Central memory CD8-positive, alpha-beta T cell (primary cell): ENCODE measurements around the gene CBLC.

Experiments
- ATAC-seq: fragments of 150-1000 bp; cut with Tn5 transposase; replicated peaks from 2 replicates; pipeline ENCODE4 v1.10.0; 2022; ENCODE audit warnings: mild to moderate bottlenecking, moderate FRiP score, moderate number of reproducible peaks; ENCODE audit not compliant: poor library complexity, severe bottlenecking; ENCODE audit errors: extremely low read depth
- DNase-seq, 2 donors: peaks; one replicate each; pipeline ENCODE4 v3.0.0; 2021; ENCODE audit warnings: low spot score in 2 of 2
- H3K27ac Mint-ChIP-seq: one replicate; pipeline ENCODE4 v1.8.0; 2022; ENCODE audit warnings: low read depth, mild to moderate bottlenecking, moderate library complexity, mixed read lengths
- H3K27me3 Mint-ChIP-seq: one replicate; pipeline ENCODE4 v1.8.0; 2022; ENCODE audit warnings: mixed read lengths
- H3K36me3 Mint-ChIP-seq: one replicate; pipeline ENCODE4 v1.8.0; 2022; ENCODE audit warnings: mild to moderate bottlenecking, moderate library complexity, mixed read lengths; ENCODE audit not compliant: insufficient read depth
- H3K4me1 Mint-ChIP-seq: one replicate; pipeline ENCODE4 v1.8.0; 2022; ENCODE audit warnings: mixed read lengths
- H3K4me3 Mint-ChIP-seq: one replicate; pipeline ENCODE4 v1.8.0; 2022; ENCODE audit warnings: mild to moderate bottlenecking, moderate library complexity, mixed read lengths
- H3K9me3 Mint-ChIP-seq: one replicate; pipeline ENCODE4 v1.8.0; 2022; ENCODE audit warnings: mixed read lengths

The CBLC gene

DNA sequence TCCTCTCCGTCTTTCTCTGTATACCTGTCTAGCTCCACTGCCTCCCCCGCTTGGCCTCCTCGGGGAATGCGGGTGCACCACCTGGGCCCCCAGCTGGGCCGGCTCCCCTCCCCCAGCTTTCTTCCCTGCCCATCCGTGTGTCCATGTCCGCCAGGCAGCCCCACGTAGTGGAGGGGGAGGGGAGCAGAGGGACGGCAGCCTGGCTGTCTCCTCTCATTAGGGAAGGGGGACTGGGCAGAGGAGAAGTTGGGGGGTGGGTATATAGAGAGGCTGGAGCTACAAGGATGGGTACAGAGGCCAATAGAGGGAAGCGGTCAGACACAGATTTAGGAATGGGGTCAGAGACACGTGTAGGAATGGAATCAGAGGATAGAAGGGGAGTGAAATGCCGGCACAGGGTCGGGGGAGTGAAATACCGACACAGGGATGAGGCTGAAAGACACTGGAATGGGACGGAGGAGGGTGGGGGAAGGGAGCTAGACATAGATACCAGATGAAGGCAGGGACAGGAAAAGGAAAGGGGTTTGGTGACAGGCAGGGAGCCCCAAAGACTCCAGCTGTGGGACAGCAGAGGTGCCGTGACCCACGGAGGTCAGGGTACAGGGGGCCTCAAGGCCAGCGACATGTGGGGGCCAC, 71.2 kb downstream of the CBLC start:
- Mint-ChIP-seq H3K9me3 (no peaks in the 10 kb centered on the region), H3K27me3 (peaks cover 48% of the 10 kb centered on the region), H3K4me3 (no peak overlapping the region), H3K27ac (no peak overlapping the region), H3K36me3 (peaks cover 2% of the 10 kb centered on the region), H3K4me1 (peaks cover 22% of the 10 kb centered on the region)
- no peak for DNase-seq
- no peak for ATAC-seq
